ENCODE results near the gene SMARCD1. TPM values are rescaled to one million over a fixed set of nuclear protein-coding genes. Genes with fewer than 3 reads are reported as not detected.
A peak's percentile ranks its signal among the peaks of the same experiment; 100 is the strongest.

SMARCD1 gene
- total RNA-seq, 6 donors from 2014 or later: 44.6 to 76.2 (median 51.0) TPM

DNA sequence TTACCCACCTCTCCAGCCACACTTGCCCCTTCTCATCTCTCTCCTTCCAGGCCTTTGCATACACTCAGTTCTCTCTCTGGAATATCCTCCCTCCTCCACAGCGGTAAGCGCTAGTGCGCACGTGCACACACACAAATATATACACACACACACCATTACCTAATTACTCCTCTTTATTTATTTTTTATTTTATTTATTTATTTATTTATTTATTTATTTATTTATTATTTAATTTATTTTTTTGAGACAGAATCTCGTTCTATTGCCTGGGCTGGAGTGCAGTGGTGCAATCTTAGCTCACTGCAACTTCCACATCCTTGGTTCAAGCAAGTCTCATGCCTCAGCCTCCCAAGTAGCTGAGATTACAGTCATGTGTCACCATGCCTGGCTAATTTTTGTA, 16.1 kb upstream of the SMARCD1 start:
- no peaks in the 10 kb centered on the region for H3K27me3 ChIP-seq
- no peaks in the 10 kb centered on the region for H3K36me3 ChIP-seq
- no peak overlapping the region for H3K27ac ChIP-seq
- 91% methylated on average over 5 of the region's 5 CpGs for WGBS, 2 donors
- no peak for TF ChIP-seq POLR2A (IDR thresholded peaks at IDR 0.05)
- TF ChIP-seq, protein P1, sequence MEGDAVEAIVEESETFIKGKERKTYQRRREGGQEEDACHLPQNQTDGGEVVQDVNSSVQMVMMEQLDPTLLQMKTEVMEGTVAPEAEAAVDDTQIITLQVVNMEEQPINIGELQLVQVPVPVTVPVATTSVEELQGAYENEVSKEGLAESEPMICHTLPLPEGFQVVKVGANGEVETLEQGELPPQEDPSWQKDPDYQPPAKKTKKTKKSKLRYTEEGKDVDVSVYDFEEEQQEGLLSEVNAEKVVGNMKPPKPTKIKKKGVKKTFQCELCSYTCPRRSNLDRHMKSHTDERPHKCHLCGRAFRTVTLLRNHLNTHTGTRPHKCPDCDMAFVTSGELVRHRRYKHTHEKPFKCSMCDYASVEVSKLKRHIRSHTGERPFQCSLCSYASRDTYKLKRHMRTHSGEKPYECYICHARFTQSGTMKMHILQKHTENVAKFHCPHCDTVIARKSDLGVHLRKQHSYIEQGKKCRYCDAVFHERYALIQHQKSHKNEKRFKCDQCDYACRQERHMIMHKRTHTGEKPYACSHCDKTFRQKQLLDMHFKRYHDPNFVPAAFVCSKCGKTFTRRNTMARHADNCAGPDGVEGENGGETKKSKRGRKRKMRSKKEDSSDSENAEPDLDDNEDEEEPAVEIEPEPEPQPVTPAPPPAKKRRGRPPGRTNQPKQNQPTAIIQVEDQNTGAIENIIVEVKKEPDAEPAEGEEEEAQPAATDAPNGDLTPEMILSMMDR (IDR thresholded peaks at IDR 0.05): no peak
- TF ChIP-seq EP300 (IDR thresholded peaks at IDR 0.05): no peak
- TF ChIP-seq POLR2AphosphoS5 (IDR thresholded peaks at IDR 0.05): no peak
- H3K4me3 ChIP-seq: no peak overlapping the region
- peaks cover 0 to 8% (median 7%) of the 10 kb centered on the region in 4 donors for H3K4me1 ChIP-seq
- ATAC-seq (ENCODE audit: low FRiP score in 2 of 2) (no peak), DNase-seq (no peak)
- no peaks in the 10 kb centered on the region for H3K9me3 ChIP-seq

DNA sequence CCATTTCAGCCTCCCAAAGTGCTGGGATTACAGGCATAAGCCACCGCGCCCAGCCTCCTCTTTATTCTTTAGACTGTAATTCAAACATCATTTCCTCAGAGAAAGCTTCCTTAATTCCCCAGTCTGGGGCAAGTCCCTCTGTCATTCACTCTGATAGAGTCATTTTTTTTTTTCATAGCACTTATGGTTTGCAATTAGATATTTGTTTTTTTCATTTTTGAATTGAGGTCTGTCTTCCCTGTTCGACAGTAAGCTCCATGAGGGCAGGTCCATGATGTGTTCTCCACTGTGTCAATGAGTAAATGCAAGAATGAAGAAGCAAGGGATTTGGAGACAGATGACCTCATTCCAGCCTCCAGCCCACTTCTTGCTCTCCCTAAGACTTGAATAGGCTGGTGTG, 15.6 kb upstream of the SMARCD1 start:
- ATAC-seq (ENCODE audit: low FRiP score in 2 of 2) (no peak), DNase-seq (no peak)
- TF ChIP-seq POLR2A (IDR thresholded peaks at IDR 0.05) (no peak), POLR2AphosphoS5 (IDR thresholded peaks at IDR 0.05) (no peak), EP300 (IDR thresholded peaks at IDR 0.05) (no peak)
- TF ChIP-seq, protein P1 (IDR thresholded peaks at IDR 0.05): no peak
- Histone ChIP-seq H3K36me3 (no peaks in the 10 kb centered on the region), H3K9me3 (no peaks in the 10 kb centered on the region), H3K4me3 (no peak overlapping the region), H3K4me1 (peaks cover 0 to 8% (median 7%) of the 10 kb centered on the region in 4 donors), H3K27ac (no peak overlapping the region), H3K27me3 (no peaks in the 10 kb centered on the region)
- 87 to 93% methylated on average over 3 of the region's 3 CpGs for WGBS, 2 donors

- TF ChIP-seq EP300 (IDR thresholded peaks at IDR 0.05) (no peak), POLR2A (IDR thresholded peaks at IDR 0.05) (no peak), POLR2AphosphoS5 (IDR thresholded peaks at IDR 0.05) (no peak)
- TF ChIP-seq, protein P1 (IDR thresholded peaks at IDR 0.05): peak; percentile 87 to 97 (median 94)
- H3K9me3 ChIP-seq: no peaks in the 10 kb centered on the region
- DNase-seq: peak in 1 of 2 donors; percentile 84
Measured at GRCh38 chr12:50070314-50071060, 14.7 kb upstream of the SMARCD1 start.

DNA sequence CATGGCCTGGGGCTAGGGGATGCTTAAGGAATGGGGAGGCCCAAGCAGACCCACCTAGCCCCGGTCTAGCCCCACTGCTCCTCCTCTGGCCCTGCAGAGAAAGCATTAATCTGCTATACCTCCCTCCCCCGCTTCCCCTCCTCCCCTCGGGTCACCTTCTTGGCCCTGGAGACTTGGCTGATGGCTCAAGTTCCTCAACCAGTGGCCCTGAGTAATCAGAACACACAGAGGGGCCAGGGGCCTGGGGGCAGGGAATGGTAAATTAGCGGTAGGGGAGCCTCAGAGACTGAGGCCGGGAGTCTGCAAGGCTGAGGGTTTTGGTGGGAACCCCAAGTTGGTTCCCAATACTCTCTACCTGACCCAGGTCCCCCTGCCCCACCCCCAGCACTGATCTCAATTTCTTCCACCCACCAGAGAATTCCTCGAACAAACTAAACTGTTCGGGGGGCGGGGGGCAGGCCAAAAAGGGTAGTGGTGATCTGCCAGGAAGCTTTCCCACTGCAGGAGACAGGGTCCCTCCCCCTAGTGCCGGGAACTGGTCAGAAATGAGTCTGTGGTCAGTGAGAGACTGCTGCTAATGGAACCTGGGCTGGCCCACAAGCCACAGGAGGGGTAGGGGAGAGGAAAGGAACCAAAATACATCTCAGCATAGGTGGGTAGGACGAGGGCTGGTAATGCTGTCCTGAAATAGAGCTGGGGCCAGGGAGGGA, 12.8 kb upstream of the SMARCD1 start:
- Histone ChIP-seq H3K27ac (no peak overlapping the region), H3K4me3 (no peak overlapping the region), H3K9me3 (no peaks in the 10 kb centered on the region), H3K27me3 (no peaks in the 10 kb centered on the region), H3K4me1 (peaks cover 0 to 15% (median 9%) of the 10 kb centered on the region in 4 donors), H3K36me3 (no peaks in the 10 kb centered on the region)
- ATAC-seq (ENCODE audit: low FRiP score in 2 of 2): no peak
- WGBS, 2 donors: 66 to 79% methylated on average over 8 to 10 of the region's 10 CpGs
- TF ChIP-seq POLR2AphosphoS5 (IDR thresholded peaks at IDR 0.05) (no peak), POLR2A (IDR thresholded peaks at IDR 0.05) (no peak), EP300 (IDR thresholded peaks at IDR 0.05) (no peak)
- TF ChIP-seq, protein P1 (IDR thresholded peaks at IDR 0.05): no peak
- no peak for DNase-seq

More at GRCh38 chr12:50070314-50071060, 14.7 kb upstream of the SMARCD1 start:
- peak; percentile 86 to 90 for ATAC-seq (ENCODE audit: low FRiP score in 2 of 2)
- H3K4me1 ChIP-seq: peaks cover 0 to 13% (median 9%) of the 10 kb centered on the region in 4 donors
- no peaks in the 10 kb centered on the region for H3K27me3 ChIP-seq
- no peak overlapping the region for H3K4me3 ChIP-seq
- peak overlapping the region in 1 of 4 donors; percentile 23 for H3K27ac ChIP-seq
- H3K36me3 ChIP-seq: no peaks in the 10 kb centered on the region
- WGBS, 2 donors: 37 to 39% methylated on average over 9 of the region's 9 CpGs

Data from upper lobe of left lung (tissue), 6 donors.